Liver (tissue), 9 donors: ENCODE results near the gene SPDEF. TPM values are rescaled to one million over a fixed set of nuclear protein-coding genes. Genes with fewer than 3 reads are reported as not detected.

Experiments
- DNase-seq: peaks from one replicate; pipeline ENCODE4 v3.0.0-alpha.2; 2017; ENCODE audit warnings: low spot score
- H3K27ac ChIP-seq, 2 donors: one replicate each; pipeline ENCODE4 v1.7.0; 2013; ENCODE audit warnings: inconsistent platforms in 2 of 2, low read length in 2 of 2, control low read depth in 1 of 2, low read depth in 1 of 2, mild to moderate bottlenecking in 1 of 2
- H3K27me3 ChIP-seq, 4 donors: one replicate each; pipeline versions ENCODE4 v1.6.1 to v1.7.0; 2013; ENCODE audit warnings: low read length in 3 of 4, inconsistent platforms in 1 of 4, mild to moderate bottlenecking in 1 of 4, moderate library complexity in 1 of 4; ENCODE audit not compliant: control insufficient read depth in 4 of 4, insufficient read depth in 4 of 4
- H3K36me3 ChIP-seq, 4 donors: one replicate each; pipeline versions ENCODE4 v1.6.1 to v1.7.0; 2013; ENCODE audit warnings: low read length in 3 of 4, mild to moderate bottlenecking in 3 of 4, low read depth in 1 of 4, moderate library complexity in 1 of 4; ENCODE audit not compliant: control insufficient read depth in 4 of 4, insufficient read depth in 3 of 4
- H3K4me1 ChIP-seq, 4 donors: one replicate each; pipeline versions ENCODE4 v1.6.1 to v1.7.0; 2013; ENCODE audit warnings: low read length in 3 of 4, mild to moderate bottlenecking in 3 of 4, moderate library complexity in 1 of 4; ENCODE audit not compliant: control insufficient read depth in 4 of 4, insufficient read depth in 4 of 4
- H3K4me3 ChIP-seq, 3 donors: one replicate each; pipeline versions ENCODE4 v1.6.1 to v1.7.0; 2013; ENCODE audit warnings: low read length in 3 of 3, control low read depth in 1 of 3, low read depth in 1 of 3, mild to moderate bottlenecking in 1 of 3
- H3K9ac ChIP-seq, 2 donors: one replicate each; pipeline ENCODE4 v1.7.0; 2013; ENCODE audit warnings: low read length in 2 of 2, mild to moderate bottlenecking in 2 of 2, moderate library complexity in 2 of 2, control low read depth in 1 of 2, low read depth in 1 of 2
- H3K9me3 ChIP-seq, 4 donors: one replicate each; pipeline versions ENCODE4 v1.6.1 to v1.7.0; 2013; ENCODE audit warnings: low read length in 3 of 4; ENCODE audit not compliant: control insufficient read depth in 4 of 4
- ATF3 ChIP-seq: IDR thresholded peaks from 2 replicates; pipeline ENCODE4 v1.6.1; 2016; ENCODE audit warnings: antibody characterized with exemption
- EGR1 ChIP-seq, 2 donors: IDR thresholded peaks; 2 replicates each; pipeline ENCODE4 v1.6.1; 2016 to 2018; ENCODE audit warnings: antibody characterized with exemption in 2 of 2, low read depth in 2 of 2
- FOXA1 ChIP-seq: IDR thresholded peaks from 2 replicates; pipeline ENCODE4 v1.6.1; 2016; ENCODE audit warnings: antibody characterized with exemption
- GABPA ChIP-seq, 2 donors: IDR thresholded peaks in 1 of 2; conservative IDR thresholded peaks in 1 of 2; 2 replicates each; pipeline ENCODE4 v1.6.1; 2016; ENCODE audit warnings: antibody characterized with exemption in 2 of 2, mild to moderate bottlenecking in 1 of 2, moderate library complexity in 1 of 2
- HNF4A ChIP-seq, 2 donors: conservative IDR thresholded peaks; 2 replicates each; pipeline ENCODE4 v1.6.1; 2016; ENCODE audit warnings: antibody characterized with exemption in 2 of 2, mild to moderate bottlenecking in 2 of 2
- HNF4G ChIP-seq: IDR thresholded peaks from 2 replicates; pipeline ENCODE4 v1.6.1; 2016; ENCODE audit warnings: antibody characterized with exemption
- JUND ChIP-seq, 2 donors: IDR thresholded peaks; 2 replicates each; pipeline ENCODE4 v1.6.1; 2016; ENCODE audit warnings: antibody characterized with exemption in 2 of 2
- NR2F2 ChIP-seq: IDR thresholded peaks from 2 replicates; pipeline ENCODE4 v1.6.1; 2016; ENCODE audit warnings: antibody characterized with exemption
- RAD21 ChIP-seq, 2 donors: IDR thresholded peaks; 2 replicates each; pipeline ENCODE4 v1.6.1; 2016; ENCODE audit warnings: antibody characterized with exemption in 2 of 2, mild to moderate bottlenecking in 2 of 2
- RXRA ChIP-seq, 2 donors: IDR thresholded peaks; 2 replicates each; pipeline ENCODE4 v1.6.1; 2017 to 2018; ENCODE audit warnings: antibody characterized with exemption in 2 of 2, mild to moderate bottlenecking in 1 of 2
- SP1 ChIP-seq: IDR thresholded peaks from 2 replicates; pipeline ENCODE4 v1.6.1; 2018; ENCODE audit warnings: antibody characterized with exemption, mild to moderate bottlenecking
- TAF1 ChIP-seq: conservative IDR thresholded peaks from 2 replicates; pipeline ENCODE4 v1.6.1; 2016; ENCODE audit warnings: antibody characterized with exemption, mild to moderate bottlenecking
- YY1 ChIP-seq: IDR thresholded peaks from 2 replicates; pipeline ENCODE4 v1.6.1; 2016; ENCODE audit warnings: antibody characterized with exemption, mild to moderate bottlenecking
- ZBTB33 ChIP-seq: IDR thresholded peaks from 2 replicates; pipeline ENCODE4 v1.6.1; 2016; ENCODE audit warnings: antibody characterized with exemption
- WGBS: extraction: QIAGEN DNeasy Blood & Tissue Kit; methylation state at CpG from one replicate; pipeline ENCODE4 v1.1.7; 2013; 5-methylcytosine and 5-hydroxymethylcytosine counted together
- polyA plus RNA-seq, 2 donors: library from polyadenylated mRNA; stranded (reverse) in 1 of 2; unstranded in 1 of 2; fragments of 200-250 nt in 1 of 2; fragments of >200 nt in 1 of 2; fragmentation: Nextera tagmentation in 1 of 2; extraction: Ambion mirVana in 1 of 2; gene quantifications; one replicate each; pipeline versions ENCODE4 v1.2.1 to v1.2.3, GENCODE V29; 2013 to 2015
- total RNA-seq, 2 donors: library from RNA; depleted of rRNA; stranded (reverse); fragments of >200 nt; gene quantifications; one replicate each; pipeline ENCODE4 v1.2.3, GENCODE V29; 2014
- TF ChIP-seq, protein P1 (sequence below): IDR thresholded peaks from 2 replicates; pipeline ENCODE4 v1.6.1; 2016; ENCODE audit warnings: antibody characterized with exemption
- TF ChIP-seq, protein P2 (sequence below): fragments of 150-350 bp; IDR thresholded peaks from 2 replicates; pipeline ENCODE4 v1.5.1; 2017; ENCODE audit warnings: improper control_type of control experiment, low read depth, low read length; ENCODE audit not compliant: missing input control
- TF ChIP-seq, protein P3 (sequence below): IDR thresholded peaks from 2 replicates; pipeline ENCODE4 v1.6.1; 2016; ENCODE audit warnings: antibody characterized with exemption, mild to moderate bottlenecking
- donor health status: healthy.
- donor health status: healthy.
- donor health status: healthy.
- donor health status: healthy.
- donor health status: healthy.

Gene SPDEF
- total and polyA plus RNA-seq, 4 donors: 0.05 to 0.09 TPM; not detected in 2

DNA sequence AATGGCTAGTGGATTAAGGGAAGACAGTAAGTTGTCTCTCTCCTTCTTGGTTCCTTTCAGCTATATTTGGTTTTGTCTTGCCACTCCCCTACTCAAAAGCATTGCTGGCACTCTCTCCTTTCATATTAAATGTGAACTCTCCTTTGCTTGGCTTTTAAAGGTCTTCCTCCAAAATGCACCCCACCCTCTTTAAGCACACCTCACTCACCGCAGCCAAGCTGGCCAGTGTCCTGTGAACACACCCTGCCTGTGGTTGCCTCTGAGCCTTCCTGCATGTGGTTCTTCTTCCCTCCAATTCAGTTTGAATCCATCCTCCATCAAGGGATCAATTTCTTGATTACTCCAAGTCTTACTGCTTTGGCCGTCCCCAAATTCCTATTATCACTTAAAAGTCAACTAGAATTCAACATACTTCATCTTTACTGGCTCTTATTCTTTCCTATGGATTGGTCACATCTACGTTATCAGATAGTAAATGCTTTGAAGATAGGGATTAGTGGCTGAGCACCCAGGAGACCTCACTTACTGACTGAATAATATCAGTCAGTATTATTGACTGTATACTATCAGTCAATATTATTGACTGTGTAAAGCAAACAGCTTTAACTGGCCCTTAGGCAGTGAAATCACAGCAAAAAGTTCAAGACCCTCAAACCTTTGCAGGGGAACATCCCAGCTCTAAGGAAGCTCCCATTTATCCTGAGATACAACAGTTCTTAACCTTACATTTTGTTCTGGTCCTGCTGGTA is 41.6 kb upstream of the SPDEF start:
- Histone ChIP-seq H3K4me3 (no peak overlapping the region), H3K27me3 (no peaks in the 10 kb centered on the region), H3K27ac (no peak overlapping the region), H3K4me1 (peaks cover 13 to 40% (median 29%) of the 10 kb centered on the region in 4 donors), H3K9ac (no peak overlapping the region), H3K36me3 (peaks cover 0 to 1% (median 0%) of the 10 kb centered on the region in 4 donors), H3K9me3 (no peaks in the 10 kb centered on the region)
- DNase-seq: no peak
- no peak for TF ChIP-seq NR2F2
- TF ChIP-seq, protein P1, sequence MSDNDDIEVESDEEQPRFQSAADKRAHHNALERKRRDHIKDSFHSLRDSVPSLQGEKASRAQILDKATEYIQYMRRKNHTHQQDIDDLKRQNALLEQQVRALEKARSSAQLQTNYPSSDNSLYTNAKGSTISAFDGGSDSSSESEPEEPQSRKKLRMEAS: no peak
- no peak for TF ChIP-seq HNF4A (conservative IDR thresholded peaks at IDR 0.05)
- no peak for TF ChIP-seq HNF4G
- TF ChIP-seq GABPA (IDR thresholded peaks at IDR 0.05 in 1 of 2, conservative IDR thresholded peaks at IDR 0.05 in 1 of 2): no peak
- no peak for TF ChIP-seq ZBTB33
- no peak for TF ChIP-seq EGR1 (IDR thresholded peaks at IDR 0.05; ENCODE audit: low read depth in 2 of 2)
- TF ChIP-seq, protein P2, sequence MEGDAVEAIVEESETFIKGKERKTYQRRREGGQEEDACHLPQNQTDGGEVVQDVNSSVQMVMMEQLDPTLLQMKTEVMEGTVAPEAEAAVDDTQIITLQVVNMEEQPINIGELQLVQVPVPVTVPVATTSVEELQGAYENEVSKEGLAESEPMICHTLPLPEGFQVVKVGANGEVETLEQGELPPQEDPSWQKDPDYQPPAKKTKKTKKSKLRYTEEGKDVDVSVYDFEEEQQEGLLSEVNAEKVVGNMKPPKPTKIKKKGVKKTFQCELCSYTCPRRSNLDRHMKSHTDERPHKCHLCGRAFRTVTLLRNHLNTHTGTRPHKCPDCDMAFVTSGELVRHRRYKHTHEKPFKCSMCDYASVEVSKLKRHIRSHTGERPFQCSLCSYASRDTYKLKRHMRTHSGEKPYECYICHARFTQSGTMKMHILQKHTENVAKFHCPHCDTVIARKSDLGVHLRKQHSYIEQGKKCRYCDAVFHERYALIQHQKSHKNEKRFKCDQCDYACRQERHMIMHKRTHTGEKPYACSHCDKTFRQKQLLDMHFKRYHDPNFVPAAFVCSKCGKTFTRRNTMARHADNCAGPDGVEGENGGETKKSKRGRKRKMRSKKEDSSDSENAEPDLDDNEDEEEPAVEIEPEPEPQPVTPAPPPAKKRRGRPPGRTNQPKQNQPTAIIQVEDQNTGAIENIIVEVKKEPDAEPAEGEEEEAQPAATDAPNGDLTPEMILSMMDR: no peak
- no peak for TF ChIP-seq RXRA (IDR thresholded peaks at IDR 0.05)
- TF ChIP-seq TAF1: no peak
- TF ChIP-seq SP1: no peak
- TF ChIP-seq, protein P3, sequence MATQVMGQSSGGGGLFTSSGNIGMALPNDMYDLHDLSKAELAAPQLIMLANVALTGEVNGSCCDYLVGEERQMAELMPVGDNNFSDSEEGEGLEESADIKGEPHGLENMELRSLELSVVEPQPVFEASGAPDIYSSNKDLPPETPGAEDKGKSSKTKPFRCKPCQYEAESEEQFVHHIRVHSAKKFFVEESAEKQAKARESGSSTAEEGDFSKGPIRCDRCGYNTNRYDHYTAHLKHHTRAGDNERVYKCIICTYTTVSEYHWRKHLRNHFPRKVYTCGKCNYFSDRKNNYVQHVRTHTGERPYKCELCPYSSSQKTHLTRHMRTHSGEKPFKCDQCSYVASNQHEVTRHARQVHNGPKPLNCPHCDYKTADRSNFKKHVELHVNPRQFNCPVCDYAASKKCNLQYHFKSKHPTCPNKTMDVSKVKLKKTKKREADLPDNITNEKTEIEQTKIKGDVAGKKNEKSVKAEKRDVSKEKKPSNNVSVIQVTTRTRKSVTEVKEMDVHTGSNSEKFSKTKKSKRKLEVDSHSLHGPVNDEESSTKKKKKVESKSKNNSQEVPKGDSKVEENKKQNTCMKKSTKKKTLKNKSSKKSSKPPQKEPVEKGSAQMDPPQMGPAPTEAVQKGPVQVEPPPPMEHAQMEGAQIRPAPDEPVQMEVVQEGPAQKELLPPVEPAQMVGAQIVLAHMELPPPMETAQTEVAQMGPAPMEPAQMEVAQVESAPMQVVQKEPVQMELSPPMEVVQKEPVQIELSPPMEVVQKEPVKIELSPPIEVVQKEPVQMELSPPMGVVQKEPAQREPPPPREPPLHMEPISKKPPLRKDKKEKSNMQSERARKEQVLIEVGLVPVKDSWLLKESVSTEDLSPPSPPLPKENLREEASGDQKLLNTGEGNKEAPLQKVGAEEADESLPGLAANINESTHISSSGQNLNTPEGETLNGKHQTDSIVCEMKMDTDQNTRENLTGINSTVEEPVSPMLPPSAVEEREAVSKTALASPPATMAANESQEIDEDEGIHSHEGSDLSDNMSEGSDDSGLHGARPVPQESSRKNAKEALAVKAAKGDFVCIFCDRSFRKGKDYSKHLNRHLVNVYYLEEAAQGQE: no peak
- no peak for TF ChIP-seq YY1
- no peak for TF ChIP-seq FOXA1
- TF ChIP-seq JUND (IDR thresholded peaks at IDR 0.05): no peak
- no peak for TF ChIP-seq RAD21 (IDR thresholded peaks at IDR 0.05)
- TF ChIP-seq ATF3: no peak
- WGBS: 90% methylated on average over 3 of the region's 3 CpGs
